ENCODE measurements around the gene GDPD4.

The GDPD4 gene

GRCh38 chr11:77204754-77205466 is 96.6 kb downstream of the GDPD4 start:
- DNase-seq (ENCODE audit: low spot score), result no peak

- DNase-seq (ENCODE audit: low spot score), result no peak
Measured at GRCh38 chr11:77203901-77204753, 97.4 kb downstream of the GDPD4 start.

- no peak for DNase-seq (ENCODE audit: low spot score)
Measured at GRCh38 chr11:77202941-77203900, 98.3 kb downstream of the GDPD4 start.

GRCh38 chr11:77201991-77202841 is 99.3 kb downstream of the GDPD4 start:
- no peak for DNase-seq (ENCODE audit: low spot score)

- DNase-seq (ENCODE audit: low spot score), result no peak
Measured at GRCh38 chr11:77201370-77201769, 100.1 kb downstream of the GDPD4 start.

- DNase-seq (ENCODE audit: low spot score), result no peak
Measured at GRCh38 chr11:77200351-77201268, 100.9 kb downstream of the GDPD4 start.

- no peak for DNase-seq (ENCODE audit: low spot score)
Measured at GRCh38 chr11:77199137-77199745, 102.2 kb downstream of the GDPD4 start.

GRCh38 chr11:77198440-77198849 is 103.0 kb downstream of the GDPD4 start:
- DNase-seq (ENCODE audit: low spot score), result peak; percentile 36

GRCh38 chr11:77197626-77198320 is 103.7 kb downstream of the GDPD4 start:
- DNase-seq (ENCODE audit: low spot score), result no peak

GRCh38 chr11:77196961-77197360 is 104.5 kb downstream of the GDPD4 start:
- no peak for DNase-seq (ENCODE audit: low spot score)

GRCh38 chr11:77195071-77195755 is 106.3 kb downstream of the GDPD4 start:
- no peak for DNase-seq (ENCODE audit: low spot score)

- DNase-seq (ENCODE audit: low spot score), result no peak
Measured at GRCh38 chr11:77193911-77194830, 107.3 kb downstream of the GDPD4 start.

- DNase-seq (ENCODE audit: low spot score), result no peak
Measured at GRCh38 chr11:77193167-77193566, 108.3 kb downstream of the GDPD4 start.

GRCh38 chr11:77191823-77192495 is 109.5 kb downstream of the GDPD4 start:
- DNase-seq (ENCODE audit: low spot score), result peak; percentile 39

- no peak for DNase-seq (ENCODE audit: low spot score)
Measured at GRCh38 chr11:77191429-77191822, 110.1 kb downstream of the GDPD4 start.

GRCh38 chr11:77190331-77191075 is 111.0 kb downstream of the GDPD4 start:
- no peak for DNase-seq (ENCODE audit: low spot score)
